ENCODE measurements around the gene ALDH1L1. TPM values are rescaled to one million over a fixed set of nuclear protein-coding genes. Genes with fewer than 3 reads are reported as not detected.

Gene ALDH1L1
- polyA plus RNA-seq, 3 donors = not detected

GRCh38 chr3:126205717-126206655, 25.6 kb upstream of the ALDH1L1 start:
- Histone ChIP-seq H3K27me3 (ENCODE audit: control insufficient read depth in 2 of 2, insufficient read depth in 2 of 2, low read length in 2 of 2) (peaks cover 0 to 6% of the 10 kb centered on the region in 2 donors), H3K36me3 (replicated peaks in 1 of 2; ENCODE audit: control insufficient read depth in 1 of 2, insufficient read depth in 2 of 2, low read length in 2 of 2) (no peaks in the 10 kb centered on the region), H3K9ac (ENCODE audit: insufficient read depth, low read length, poor library complexity, severe bottlenecking) (no peak overlapping the region), H3K4me2 (replicated peaks; ENCODE audit: extremely low read depth, low read length, poor library complexity, severe bottlenecking) (no peak overlapping the region), H3K9me3 (replicated peaks in 1 of 2; ENCODE audit: control insufficient read depth in 1 of 2, insufficient read depth in 1 of 2, low read length in 2 of 2) (peaks cover 0 to 8% of the 10 kb centered on the region in 2 donors), H2AFZ (ENCODE audit: insufficient read depth, low read depth, low read length, poor library complexity, severe bottlenecking) (no peak overlapping the region), H3K4me1 (ENCODE audit: control insufficient read depth in 1 of 2, insufficient read depth in 2 of 2, low read length in 2 of 2) (peaks cover 0 to 3% of the 10 kb centered on the region in 2 donors), H3K27ac (ENCODE audit: low read depth in 1 of 2, low read length in 2 of 2) (no peak overlapping the region), H3K79me2 (ENCODE audit: insufficient read depth, low read length) (no peaks in the 10 kb centered on the region), H4K20me1 (ENCODE audit: insufficient read depth, low read length) (no peaks in the 10 kb centered on the region), H3K4me3 (replicated peaks in 1 of 3; ENCODE audit: low read depth in 2 of 3, low read length in 3 of 3) (no peak overlapping the region)
- intact Hi-C loops (cut with micrococcal nuclease) = no loop called here
- Mint-ChIP-seq H3K27me3 (ENCODE audit: low read depth in 3 of 3) (peaks cover 11 to 17% (median 11%) of the 10 kb centered on the region in 3 donors), H3K9me3 (peaks cover 0 to 7% (median 3%) of the 10 kb centered on the region in 7 donors), H3K27ac (no peak overlapping the region), H3K4me1 (peaks cover 4% of the 10 kb centered on the region), H3K36me3 (no peaks in the 10 kb centered on the region), H3K4me3 (no peak overlapping the region)
- DNase-seq = no peak
- 93% methylated on average over 2 of the region's 3 CpGs for WGBS (ENCODE audit: insufficient coverage)
- TF ChIP-seq, protein P1, sequence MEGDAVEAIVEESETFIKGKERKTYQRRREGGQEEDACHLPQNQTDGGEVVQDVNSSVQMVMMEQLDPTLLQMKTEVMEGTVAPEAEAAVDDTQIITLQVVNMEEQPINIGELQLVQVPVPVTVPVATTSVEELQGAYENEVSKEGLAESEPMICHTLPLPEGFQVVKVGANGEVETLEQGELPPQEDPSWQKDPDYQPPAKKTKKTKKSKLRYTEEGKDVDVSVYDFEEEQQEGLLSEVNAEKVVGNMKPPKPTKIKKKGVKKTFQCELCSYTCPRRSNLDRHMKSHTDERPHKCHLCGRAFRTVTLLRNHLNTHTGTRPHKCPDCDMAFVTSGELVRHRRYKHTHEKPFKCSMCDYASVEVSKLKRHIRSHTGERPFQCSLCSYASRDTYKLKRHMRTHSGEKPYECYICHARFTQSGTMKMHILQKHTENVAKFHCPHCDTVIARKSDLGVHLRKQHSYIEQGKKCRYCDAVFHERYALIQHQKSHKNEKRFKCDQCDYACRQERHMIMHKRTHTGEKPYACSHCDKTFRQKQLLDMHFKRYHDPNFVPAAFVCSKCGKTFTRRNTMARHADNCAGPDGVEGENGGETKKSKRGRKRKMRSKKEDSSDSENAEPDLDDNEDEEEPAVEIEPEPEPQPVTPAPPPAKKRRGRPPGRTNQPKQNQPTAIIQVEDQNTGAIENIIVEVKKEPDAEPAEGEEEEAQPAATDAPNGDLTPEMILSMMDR (IDR thresholded peaks at IDR 0.05) = no peak

- Histone ChIP-seq H3K4me2 (replicated peaks; ENCODE audit: extremely low read depth, low read length, poor library complexity, severe bottlenecking) (no peak overlapping the region), H3K4me3 (replicated peaks in 1 of 3; ENCODE audit: low read depth in 2 of 3, low read length in 3 of 3) (no peak overlapping the region), H3K9ac (ENCODE audit: insufficient read depth, low read length, poor library complexity, severe bottlenecking) (no peak overlapping the region), H3K79me2 (ENCODE audit: insufficient read depth, low read length) (no peaks in the 10 kb centered on the region), H3K27me3 (ENCODE audit: control insufficient read depth in 2 of 2, insufficient read depth in 2 of 2, low read length in 2 of 2) (peaks cover 0 to 3% of the 10 kb centered on the region in 2 donors), H3K4me1 (ENCODE audit: control insufficient read depth in 1 of 2, insufficient read depth in 2 of 2, low read length in 2 of 2) (no peaks in the 10 kb centered on the region), H3K27ac (ENCODE audit: low read depth in 1 of 2, low read length in 2 of 2) (no peak overlapping the region), H4K20me1 (ENCODE audit: insufficient read depth, low read length) (no peaks in the 10 kb centered on the region), H2AFZ (ENCODE audit: insufficient read depth, low read depth, low read length, poor library complexity, severe bottlenecking) (no peak overlapping the region), H3K9me3 (replicated peaks in 1 of 2; ENCODE audit: control insufficient read depth in 1 of 2, insufficient read depth in 1 of 2, low read length in 2 of 2) (no peaks in the 10 kb centered on the region), H3K36me3 (replicated peaks in 1 of 2; ENCODE audit: control insufficient read depth in 1 of 2, insufficient read depth in 2 of 2, low read length in 2 of 2) (no peaks in the 10 kb centered on the region)
- Mint-ChIP-seq H3K27ac (peak overlapping the region in 1 of 7 donors; percentile 26), H3K9me3 (peaks cover 0 to 3% (median 2%) of the 10 kb centered on the region in 7 donors), H3K4me1 (no peaks in the 10 kb centered on the region), H3K4me3 (no peak overlapping the region), H3K36me3 (no peaks in the 10 kb centered on the region), H3K27me3 (ENCODE audit: low read depth in 3 of 3) (peaks cover 3 to 20% (median 8%) of the 10 kb centered on the region in 3 donors)
- intact Hi-C loops (cut with micrococcal nuclease) = no loop called here
- no peak for DNase-seq
- TF ChIP-seq, protein P1 (IDR thresholded peaks at IDR 0.05) = no peak
- 94% methylated on average over 3 of the region's 4 CpGs for WGBS (ENCODE audit: insufficient coverage)
These were observed 22.3 kb upstream of the ALDH1L1 start for GRCh38 chr3:126202680-126203079.
